VCaP (cell line): ENCODE measurements around the gene MAP3K19.

Source experiments
- H3K27ac ChIP-seq: fragments of 450-650 bp; 2 replicates; pipeline ENCODE4 v1.5.1; 2017
- TF ChIP-seq, protein P1 (sequence below): fragments of 450-650 bp; conservative IDR thresholded peaks from 2 replicates; pipeline ENCODE4 v1.5.1; 2017; ENCODE audit warnings: mild to moderate bottlenecking, moderate library complexity

The MAP3K19 gene

DNA sequence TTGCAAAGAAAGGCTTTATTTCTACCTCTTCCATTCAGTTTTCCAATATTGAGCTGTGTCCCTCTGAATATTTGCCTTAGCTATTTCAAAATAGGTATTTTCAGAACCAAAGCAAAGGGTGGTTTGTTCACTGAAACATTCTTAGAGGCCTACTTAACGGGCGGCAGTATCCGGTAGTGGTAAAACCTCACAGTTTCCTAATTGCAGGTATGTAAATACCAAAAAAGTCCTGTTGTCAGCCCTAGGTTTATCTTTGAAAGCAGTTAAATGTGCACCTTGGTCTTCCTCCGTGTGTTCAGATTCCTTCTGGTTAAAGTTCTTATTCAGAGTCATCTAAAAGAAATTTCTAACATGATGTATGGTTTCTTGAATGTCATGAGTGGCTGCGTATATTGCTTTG is 89.8 kb downstream of the MAP3K19 start:
- no peak overlapping the region for H3K27ac ChIP-seq
- TF ChIP-seq, protein P1, sequence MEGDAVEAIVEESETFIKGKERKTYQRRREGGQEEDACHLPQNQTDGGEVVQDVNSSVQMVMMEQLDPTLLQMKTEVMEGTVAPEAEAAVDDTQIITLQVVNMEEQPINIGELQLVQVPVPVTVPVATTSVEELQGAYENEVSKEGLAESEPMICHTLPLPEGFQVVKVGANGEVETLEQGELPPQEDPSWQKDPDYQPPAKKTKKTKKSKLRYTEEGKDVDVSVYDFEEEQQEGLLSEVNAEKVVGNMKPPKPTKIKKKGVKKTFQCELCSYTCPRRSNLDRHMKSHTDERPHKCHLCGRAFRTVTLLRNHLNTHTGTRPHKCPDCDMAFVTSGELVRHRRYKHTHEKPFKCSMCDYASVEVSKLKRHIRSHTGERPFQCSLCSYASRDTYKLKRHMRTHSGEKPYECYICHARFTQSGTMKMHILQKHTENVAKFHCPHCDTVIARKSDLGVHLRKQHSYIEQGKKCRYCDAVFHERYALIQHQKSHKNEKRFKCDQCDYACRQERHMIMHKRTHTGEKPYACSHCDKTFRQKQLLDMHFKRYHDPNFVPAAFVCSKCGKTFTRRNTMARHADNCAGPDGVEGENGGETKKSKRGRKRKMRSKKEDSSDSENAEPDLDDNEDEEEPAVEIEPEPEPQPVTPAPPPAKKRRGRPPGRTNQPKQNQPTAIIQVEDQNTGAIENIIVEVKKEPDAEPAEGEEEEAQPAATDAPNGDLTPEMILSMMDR: no peak

GRCh38 chr2:134955744-134956143 is 91.5 kb downstream of the MAP3K19 start:
- peak overlapping the region; percentile 44 for H3K27ac ChIP-seq
- TF ChIP-seq, protein P1: no peak

DNA sequence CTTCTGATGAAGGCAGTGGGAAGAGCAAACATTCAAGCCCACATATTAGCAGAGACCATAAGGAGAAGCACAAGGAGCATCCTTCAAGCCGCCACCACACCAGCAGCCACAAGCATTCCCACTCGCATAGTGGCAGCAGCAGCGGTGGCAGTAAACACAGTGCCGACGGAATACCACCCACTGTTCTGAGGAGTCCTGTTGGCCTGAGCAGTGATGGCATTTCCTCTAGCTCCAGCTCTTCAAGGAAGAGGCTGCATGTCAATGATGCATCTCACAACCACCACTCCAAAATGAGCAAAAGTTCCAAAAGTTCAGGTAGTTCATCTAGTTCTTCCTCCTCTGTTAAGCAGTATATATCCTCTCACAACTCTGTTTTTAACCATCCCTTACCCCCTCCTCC is 93.2 kb downstream of the MAP3K19 start:
- TF ChIP-seq, protein P1: no peak
- H3K27ac ChIP-seq: peak overlapping the region; percentile 44; the same call in 1 of the 2 replicates

DNA sequence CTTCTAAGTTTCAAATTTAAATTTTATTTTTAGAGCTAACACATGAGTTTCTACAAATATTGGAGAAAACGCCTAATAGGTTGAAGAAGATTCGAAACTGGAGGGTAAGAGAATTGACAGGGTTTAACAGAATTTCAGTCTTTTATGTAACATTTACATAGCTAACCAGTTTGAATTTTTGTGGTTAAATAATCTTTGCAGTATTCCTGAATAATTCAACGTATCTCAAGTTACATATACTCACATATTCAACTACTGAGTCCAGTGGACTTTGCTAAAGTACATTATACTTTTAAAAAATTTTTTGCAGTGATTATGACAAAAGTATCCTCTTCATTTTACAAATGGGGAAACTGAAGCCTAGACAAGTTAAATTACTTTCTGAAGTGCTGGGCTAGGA is 94.6 kb downstream of the MAP3K19 start:
- no peak overlapping the region for H3K27ac ChIP-seq
- TF ChIP-seq, protein P1: no peak

DNA sequence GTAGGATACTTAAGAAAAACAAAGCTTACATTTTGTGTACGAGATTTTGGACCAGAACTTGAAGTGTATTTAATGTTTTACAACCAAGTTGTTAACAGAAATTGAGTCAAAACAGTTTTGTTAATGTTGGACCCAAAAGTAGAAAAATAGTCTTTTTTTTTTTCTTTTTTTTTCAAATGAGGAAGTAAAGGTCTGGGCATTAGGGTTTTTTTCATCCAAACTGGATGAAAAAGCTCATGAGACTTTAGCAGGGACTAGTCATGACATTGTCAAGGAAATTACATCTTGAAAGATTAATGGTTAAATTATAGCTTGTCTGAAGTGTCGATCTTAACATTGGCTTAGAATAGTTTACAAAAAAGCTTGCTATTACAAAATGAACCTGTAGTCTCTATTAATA is 96.4 kb downstream of the MAP3K19 start:
- H3K27ac ChIP-seq: no peak overlapping the region
- TF ChIP-seq, protein P1: no peak

DNA sequence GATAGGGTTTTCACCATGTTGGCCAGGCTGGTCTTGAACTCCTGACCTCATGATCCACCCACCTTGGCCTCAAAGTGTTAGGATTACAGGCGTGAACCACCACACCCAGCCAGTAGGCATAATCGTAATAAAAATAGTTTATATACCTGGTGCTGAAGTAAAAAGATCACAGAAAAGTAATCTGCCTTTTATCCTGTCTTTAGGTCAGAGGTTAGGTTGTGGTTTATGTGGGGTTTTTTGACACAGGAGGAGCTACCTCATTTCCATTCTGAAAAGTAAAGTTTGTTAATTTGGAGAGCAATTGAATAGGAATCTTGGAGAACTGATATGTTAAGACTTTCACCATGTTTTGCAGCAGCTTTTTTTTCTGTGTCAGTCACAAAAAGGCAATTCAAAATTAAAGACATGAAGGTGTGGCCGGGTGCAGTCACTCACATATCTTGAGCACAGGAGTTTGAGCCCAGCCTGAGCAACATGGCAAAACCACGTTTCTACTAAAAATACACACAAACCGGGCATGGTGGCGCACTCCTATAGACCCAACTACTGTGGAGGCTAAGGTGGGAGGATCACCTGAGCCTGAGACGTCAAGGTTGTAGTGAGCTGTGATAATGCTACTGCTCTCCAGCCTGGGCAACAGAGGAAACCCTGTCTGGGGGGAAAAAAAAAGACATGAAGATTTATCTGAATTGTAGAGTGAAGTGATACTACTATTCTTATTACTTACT is 97.1 kb downstream of the MAP3K19 start:
- TF ChIP-seq, protein P1: no peak
- no peak overlapping the region for H3K27ac ChIP-seq

DNA sequence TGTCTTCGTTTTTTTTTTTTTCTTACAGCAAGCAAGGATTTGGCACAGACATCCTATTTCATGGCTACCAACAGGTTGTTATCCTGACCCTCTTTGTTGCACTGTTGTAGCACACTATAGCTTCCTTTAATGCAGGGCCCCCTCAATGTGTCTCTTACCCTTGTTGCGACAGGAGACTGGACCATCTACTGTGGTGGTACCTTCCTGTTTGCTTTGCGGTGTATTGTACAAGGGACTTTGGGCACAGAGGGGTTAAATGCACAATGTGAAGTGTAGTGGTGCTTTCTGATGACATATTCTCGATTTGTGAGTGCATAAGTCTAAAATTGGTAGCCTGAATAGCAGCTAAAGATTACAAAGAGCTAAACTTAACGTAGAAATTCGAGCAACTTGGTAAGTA is 101.2 kb downstream of the MAP3K19 start:
- no peak overlapping the region for H3K27ac ChIP-seq
- TF ChIP-seq, protein P1: no peak
